ENCODE measurements around the gene SMYD5. TPM values are rescaled to one million over a fixed set of nuclear protein-coding genes. Genes with fewer than 3 reads are reported as not detected.

SMYD5 gene
- total and polyA plus RNA-seq, 9 of the 15 experiments (the other 6 are each of a cell fraction or from before 2014, with no cell fraction given), result 11.4 to 56.8 (median 32.0) TPM

GRCh38 chr2:73233154-73233931 is 19.3 kb downstream of the SMYD5 start, which contains the start of gene PRADC1 (continued):
- no peak for TF ChIP-seq NFRKB (IDR thresholded peaks at IDR 0.05; ENCODE audit: low read depth)
- TF ChIP-seq ZNF57 (CRISPR knock-in tag; IDR thresholded peaks at IDR 0.05), result no peak
- TF ChIP-seq ZNF592 (IDR thresholded peaks at IDR 0.05), result no peak; the same call in 1 of the 2 replicates
- TF ChIP-seq ZBTB26 (CRISPR knock-in tag; IDR thresholded peaks at IDR 0.05), result no peak
- TF ChIP-seq XRCC3 (IDR thresholded peaks at IDR 0.05), result no peak
- TF ChIP-seq E4F1 (CRISPR knock-in tag; IDR thresholded peaks at IDR 0.05; ENCODE audit: borderline replicate concordance), result no peak
- no peak for TF ChIP-seq ZNF780A (CRISPR knock-in tag; IDR thresholded peaks at IDR 0.05)
- no peak for TF ChIP-seq HMGN3 (IDR thresholded peaks at IDR 0.05; ENCODE audit: borderline replicate concordance, extremely low read depth, insufficient read length, low read depth, low read length)
- no peak for TF ChIP-seq XRCC5 (IDR thresholded peaks at IDR 0.05; ENCODE audit: low read depth, low read length)
- TF ChIP-seq FIP1L1 (IDR thresholded peaks at IDR 0.05; ENCODE audit: low read depth, low read length, poor library complexity, severe bottlenecking), result peak; percentile 30
- no peak for TF ChIP-seq TCF15 (CRISPR knock-in tag; IDR thresholded peaks at IDR 0.05)
- TF ChIP-seq SMAD1 (IDR thresholded peaks at IDR 0.05; ENCODE audit: low read depth, low read length, partially characterized antibody), result no peak
- TF ChIP-seq ELF2 (CRISPR knock-in tag; IDR thresholded peaks at IDR 0.05), result no peak
- no peak for TF ChIP-seq GATAD2B (IDR thresholded peaks at IDR 0.05; ENCODE audit: borderline replicate concordance)
- TF ChIP-seq HINFP (tag; conservative IDR thresholded peaks at IDR 0.05; ENCODE audit: low read depth), result no peak
- no peak for TF ChIP-seq ZNF140 (CRISPR knock-in tag; IDR thresholded peaks at IDR 0.05)
- no peak for TF ChIP-seq FUS (optimal IDR thresholded peaks at IDR 0.05; ENCODE audit: low read depth, low read length)

Data from K562 (cell line).